22Rv1 (cell line): ENCODE results near the gene PBX3.

Experiments
- CTCF ChIP-seq: fragments of 450-650 bp; IDR thresholded peaks from 2 replicates; pipeline ENCODE4 v1.5.1; 2017; ENCODE audit warnings: mild to moderate bottlenecking
- ZFX ChIP-seq: fragments of 450-650 bp; IDR thresholded peaks from 2 replicates; pipeline ENCODE4 v1.6.1; 2017; ENCODE audit warnings: antibody characterized with exemption, borderline replicate concordance

- TF ChIP-seq CTCF (no peak), ZFX (no peak)
These were observed 140.0 kb downstream of the PBX3 start for GRCh38 chr9:125887172-125887571.
